Colonic mucosa (tissue), 4 donors: ENCODE data around the gene RPRD2. TPM values are rescaled to one million over a fixed set of nuclear protein-coding genes. Genes with fewer than 3 reads are reported as not detected.

Source experiments
- DNase-seq: peaks from one replicate; pipeline ENCODE4 v3.0.0-alpha.2; 2020
- H3K27ac ChIP-seq: fragments of 200-600 bp; one replicate; pipeline ENCODE4 v1.8.0; 2021
- H3K27me3 ChIP-seq: fragments of 200-600 bp; one replicate; pipeline ENCODE4 v1.8.0; 2021
- H3K36me3 ChIP-seq: fragments of 200-600 bp; one replicate; pipeline ENCODE4 v1.8.0; 2021
- H3K4me1 ChIP-seq: fragments of 200-600 bp; one replicate; pipeline ENCODE4 v1.8.0; 2021; ENCODE audit warnings: mild to moderate bottlenecking
- H3K4me3 ChIP-seq: fragments of 200-600 bp; one replicate; pipeline ENCODE4 v1.8.0; 2021
- H3K9ac ChIP-seq, 2 donors: one replicate each; pipeline ENCODE4 v1.7.0; 2013; ENCODE audit warnings: control low read depth in 2 of 2, low read depth in 2 of 2, low read length in 2 of 2
- H3K9me3 ChIP-seq: fragments of 200-600 bp; one replicate; pipeline ENCODE4 v1.8.0; 2021
- CTCF ChIP-seq: fragments of 200-600 bp; IDR thresholded peaks from one replicate; pipeline ENCODE4 v1.8.0; 2022; ENCODE audit warnings: antibody characterized with exemption, mild to moderate bottlenecking
- intact Hi-C: fragments of 100-400 bp; cut with DNase I; formaldehyde crosslinking; loops from one replicate; pipeline ENCODE4 v1.14.1; 2022
- total RNA-seq, 2 donors: library from RNA; stranded (reverse); fragmentation: NEBNext Ultra II Directional in 1 of 2; extraction: Animal tissue kit (Norgen Biotek cat#: 25700) in 1 of 2; gene quantifications; one replicate each; pipeline ENCODE4 v1.2.1, GENCODE V29; 2021
- donor health status: healthy.
- donor health status: DM: no; HTN: no; CAD: no.
- donor health status: DM: no; HTN: no; CAD: no.

The RPRD2 gene
- total RNA-seq, 2 donors from 2014 or later: 27.0 to 28.9 TPM

- DNase-seq: no peak
- Histone ChIP-seq H3K27me3 (no peaks in the 10 kb centered on the region), H3K27ac (no peak overlapping the region), H3K4me3 (no peak overlapping the region), H3K4me1 (no peaks in the 10 kb centered on the region), H3K36me3 (no peaks in the 10 kb centered on the region), H3K9me3 (no peaks in the 10 kb centered on the region), H3K9ac (no peak overlapping the region)
- intact Hi-C loops: no loop called here
- TF ChIP-seq CTCF: no peak
These were observed 43.4 kb downstream of the RPRD2 start for GRCh38 chr1:150407330-150407729.

GRCh38 chr1:150408800-150409199 is 44.9 kb downstream of the RPRD2 start:
- H3K4me3 ChIP-seq: no peak overlapping the region
- no peaks in the 10 kb centered on the region for H3K9me3 ChIP-seq
- no peaks in the 10 kb centered on the region for H3K36me3 ChIP-seq
- no peak for DNase-seq
- H3K4me1 ChIP-seq: no peaks in the 10 kb centered on the region
- H3K27ac ChIP-seq: no peak overlapping the region
- TF ChIP-seq CTCF: no peak
- intact Hi-C loops: no loop called here
- no peak overlapping the region for H3K9ac ChIP-seq
- no peaks in the 10 kb centered on the region for H3K27me3 ChIP-seq

GRCh38 chr1:150409504-150410362 is 45.8 kb downstream of the RPRD2 start:
- Histone ChIP-seq H3K9ac (no peak overlapping the region), H3K27me3 (no peaks in the 10 kb centered on the region), H3K4me3 (no peak overlapping the region), H3K27ac (no peak overlapping the region), H3K4me1 (no peaks in the 10 kb centered on the region), H3K9me3 (no peaks in the 10 kb centered on the region), H3K36me3 (no peaks in the 10 kb centered on the region)
- no peak for DNase-seq
- intact Hi-C loops: no loop called here
- TF ChIP-seq CTCF: no peak

GRCh38 chr1:150410582-150411101 is 46.7 kb downstream of the RPRD2 start:
- Histone ChIP-seq H3K27me3 (no peaks in the 10 kb centered on the region), H3K4me3 (no peak overlapping the region), H3K4me1 (no peaks in the 10 kb centered on the region), H3K9ac (no peak overlapping the region), H3K9me3 (no peaks in the 10 kb centered on the region), H3K27ac (no peak overlapping the region), H3K36me3 (no peaks in the 10 kb centered on the region)
- TF ChIP-seq CTCF: no peak
- no peak for DNase-seq
- intact Hi-C loops: no loop called here

- TF ChIP-seq CTCF: no peak
- intact Hi-C loops: no loop called here
These were observed 50.6 kb downstream of the RPRD2 start for GRCh38 chr1:150414592-150414991.

More at GRCh38 chr1:150414592-150414991, 50.6 kb downstream of the RPRD2 start:
- H3K27me3 ChIP-seq: no peaks in the 10 kb centered on the region
- DNase-seq: no peak
- no peak overlapping the region for H3K4me3 ChIP-seq
- H3K36me3 ChIP-seq: no peaks in the 10 kb centered on the region
- H3K9me3 ChIP-seq: no peaks in the 10 kb centered on the region
- no peaks in the 10 kb centered on the region for H3K4me1 ChIP-seq
- H3K27ac ChIP-seq: no peak overlapping the region
- H3K9ac ChIP-seq: no peak overlapping the region
